NCI-H2029 treated with DMSO at 0.1 percent for 48 hours (cell line): Measurements from ENCODE around the gene BLOC1S5.
"Not testable (repeated sequence)": the region's sequence is repeated elsewhere in the genome, so short reads cannot be mapped to it uniquely, and the experiment has no call there.

ENCODE experiments used
- DNase-seq: peaks from one replicate; lab custom pipeline; 2025; lab: John Stamatoyannopoulos, UW

The BLOC1S5 gene

DNA sequence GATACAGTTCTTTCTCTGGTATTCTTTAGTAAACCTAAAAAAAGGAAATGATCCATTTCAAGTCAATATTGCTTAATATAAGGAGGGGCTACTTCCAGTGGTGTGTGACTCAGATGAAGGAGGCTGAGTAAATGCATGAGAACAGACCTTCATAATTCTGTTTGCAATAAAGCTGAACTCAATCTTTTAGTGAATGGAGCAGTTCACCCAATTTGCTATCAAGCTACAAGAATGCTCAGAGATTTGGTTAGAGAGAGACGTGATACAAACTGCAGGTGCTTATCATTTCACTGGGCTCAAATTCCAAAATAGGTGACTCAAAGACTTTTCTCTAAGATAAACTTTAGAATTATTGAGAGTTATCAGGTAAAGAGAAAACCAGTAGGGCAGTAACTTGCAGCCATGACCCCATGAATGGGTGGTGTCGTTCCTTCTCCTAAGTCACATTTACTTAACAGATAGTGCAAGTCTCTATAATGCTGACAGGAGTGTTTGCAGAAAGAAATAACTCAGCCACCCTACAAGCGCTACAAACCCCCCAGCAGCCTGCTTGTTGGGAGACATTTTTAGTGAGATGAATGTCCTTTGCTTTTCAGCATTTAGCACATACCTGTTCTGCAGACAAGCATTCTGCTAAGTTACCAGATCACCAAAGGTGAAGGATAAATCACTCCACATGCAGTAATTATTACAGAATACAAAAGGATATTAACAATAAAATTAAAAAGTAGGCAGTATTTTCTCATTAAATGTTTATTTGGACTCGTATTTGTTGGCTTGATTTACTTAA lies 16.4 kb upstream of the BLOC1S5 start:
- no peak for DNase-seq

DNA sequence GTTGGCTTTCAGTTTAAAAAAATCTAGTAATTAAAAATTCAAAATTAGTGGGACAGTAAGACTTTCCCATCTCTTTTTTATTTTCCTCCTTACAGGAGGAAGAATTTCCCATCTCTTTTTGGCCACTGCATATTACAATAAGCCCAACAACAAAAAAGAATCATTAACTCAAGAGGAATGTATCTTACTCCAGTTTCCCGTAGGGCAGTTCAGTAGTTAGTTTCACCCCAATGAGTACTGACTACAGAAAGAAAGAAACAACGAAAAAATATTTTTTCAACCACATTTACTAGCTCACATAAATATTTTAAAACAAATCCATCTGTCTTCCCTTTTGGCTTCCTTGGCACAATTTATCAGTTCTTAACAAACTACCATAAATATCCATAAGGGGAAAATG lies 14.9 kb upstream of the BLOC1S5 start:
- DNase-seq: no peak

- DNase-seq: no peak
Observed at GRCh38 chr6:8077991-8078390, 13.8 kb upstream of the BLOC1S5 start.

GRCh38 chr6:8075704-8076103 lies 11.5 kb upstream of the BLOC1S5 start:
- DNase-seq: no peak

DNA sequence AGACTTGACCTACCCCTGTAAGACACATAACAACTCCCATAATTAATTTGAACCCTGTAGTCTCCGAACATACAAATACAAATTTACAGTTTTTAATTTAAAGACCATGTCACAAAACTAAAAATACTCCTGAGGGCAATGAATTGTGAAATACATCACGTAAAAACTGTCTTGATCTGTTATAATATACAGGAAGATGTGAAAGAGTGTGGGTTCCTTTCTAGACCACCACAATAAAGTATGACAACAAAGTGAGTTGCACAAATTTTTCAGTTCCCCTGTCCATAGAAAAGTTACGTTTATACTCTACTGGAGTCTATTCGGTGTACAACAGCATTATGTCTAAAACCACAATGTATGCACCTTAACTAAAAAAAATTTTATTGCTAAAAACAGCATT lies 11.0 kb upstream of the BLOC1S5 start:
- no peak for DNase-seq

DNA sequence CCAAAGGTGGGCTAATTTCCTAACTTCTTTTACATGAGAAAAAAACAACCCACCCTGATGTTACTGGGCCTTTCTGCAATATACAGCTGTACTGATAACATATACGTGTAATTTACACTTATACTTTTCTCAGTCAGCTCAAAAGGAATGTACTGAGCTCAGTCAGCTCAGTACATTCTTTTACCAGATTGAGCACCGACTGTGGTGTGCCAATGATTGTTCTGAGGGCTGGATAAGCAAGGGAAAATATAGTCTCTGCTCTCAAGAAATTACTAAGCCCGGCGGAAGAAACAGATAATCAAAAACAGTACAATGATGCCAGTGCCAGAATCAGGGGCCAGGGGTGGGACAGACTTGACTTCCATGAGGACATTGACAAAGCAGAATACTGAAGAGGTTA lies 10.0 kb upstream of the BLOC1S5 start:
- DNase-seq: no peak

- no peak for DNase-seq
Observed at GRCh38 chr6:8073758-8074157, 9.6 kb upstream of the BLOC1S5 start.

- no peak for DNase-seq
Observed at GRCh38 chr6:8070718-8071117, 6.5 kb upstream of the BLOC1S5 start.

DNA sequence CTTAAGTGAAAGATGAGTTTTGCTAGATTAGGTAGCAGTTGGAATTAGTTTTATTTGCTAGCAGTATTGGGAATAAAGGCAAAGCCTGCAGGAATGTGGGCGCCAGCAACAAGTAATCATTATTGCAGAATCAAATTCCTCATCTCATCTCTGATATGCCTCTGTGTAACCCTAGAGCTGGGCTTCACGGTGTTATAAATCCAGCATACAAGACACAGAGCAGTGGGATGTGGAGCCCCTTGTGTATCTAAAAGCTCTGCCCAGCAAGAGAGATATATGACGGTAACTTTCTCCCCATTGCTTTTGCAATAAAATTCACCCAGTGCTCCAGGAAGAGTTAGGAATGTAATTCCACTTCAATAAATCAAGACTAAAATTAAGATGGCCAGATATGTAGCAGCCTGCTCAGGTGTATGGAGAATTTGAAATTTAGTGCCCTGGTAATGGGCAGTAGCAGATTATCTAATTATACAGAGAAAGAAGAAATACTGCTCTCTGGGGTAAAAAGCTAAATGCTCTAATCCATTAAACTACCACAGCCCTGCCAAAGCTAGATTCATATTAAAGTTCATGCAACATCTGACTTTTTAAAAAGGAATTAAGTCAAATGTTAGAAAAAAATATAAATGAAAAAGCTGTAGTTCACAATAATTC lies 5.6 kb upstream of the BLOC1S5 start:
- DNase-seq: no peak

DNA sequence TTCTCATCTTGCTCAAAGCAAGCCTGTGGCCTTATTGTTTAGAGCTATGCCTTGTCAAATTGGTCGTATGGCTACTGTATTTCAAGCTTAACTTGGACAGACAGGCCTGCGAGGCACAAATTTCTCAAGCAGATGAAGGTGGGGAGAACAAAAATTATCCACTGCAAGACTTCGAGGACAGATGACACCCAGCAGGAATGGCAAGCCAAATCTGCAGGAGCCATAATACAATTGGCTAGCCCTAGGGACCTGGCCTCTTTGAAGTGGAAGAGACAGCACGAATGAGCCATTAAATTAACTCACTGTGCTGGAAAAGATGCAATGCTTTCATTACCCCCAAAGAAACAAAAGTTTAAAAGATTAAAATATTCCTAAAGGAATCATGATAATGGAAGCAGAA lies 5.0 kb upstream of the BLOC1S5 start:
- DNase-seq: no peak

DNA sequence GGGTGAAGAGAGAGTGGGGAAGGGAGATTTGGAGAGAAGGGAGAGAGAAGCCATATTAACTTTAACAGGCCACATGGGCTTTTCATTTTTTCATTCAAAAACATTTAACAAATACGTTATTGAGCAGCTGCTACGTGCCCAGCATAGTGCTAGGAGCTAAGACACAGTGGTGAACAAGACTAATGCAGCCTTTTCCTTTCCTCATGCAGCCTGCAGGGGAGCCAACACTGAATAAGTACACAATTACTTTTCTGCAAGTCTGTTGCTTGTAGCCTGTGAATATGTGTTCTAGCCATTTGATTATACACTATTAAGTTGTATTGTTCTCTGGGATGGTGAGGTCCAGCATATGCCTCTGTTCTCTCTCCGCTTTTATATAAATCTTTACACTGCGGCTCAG lies 1.9 kb upstream of the BLOC1S5 start:
- DNase-seq: no peak

DNA sequence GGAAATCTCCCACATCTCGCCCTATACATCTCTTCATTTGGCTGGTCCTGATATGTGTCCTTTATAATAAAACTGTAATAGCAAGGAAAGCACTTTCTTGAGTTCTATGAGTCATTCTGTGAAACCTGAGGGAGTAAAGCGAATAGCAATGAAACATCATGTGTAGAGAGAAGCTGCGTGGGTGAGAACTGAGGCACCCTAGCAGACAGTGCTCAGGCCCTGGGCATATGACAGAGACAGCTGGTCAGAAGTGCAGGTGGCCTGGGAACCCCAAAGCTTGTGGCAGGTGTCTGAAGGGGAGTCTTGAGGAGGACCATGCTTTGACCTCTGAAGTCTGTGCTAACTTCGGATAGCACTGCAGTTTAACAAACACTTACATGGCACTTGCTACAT lies 1.3 kb upstream of the BLOC1S5 start:
- DNase-seq: no peak

DNA sequence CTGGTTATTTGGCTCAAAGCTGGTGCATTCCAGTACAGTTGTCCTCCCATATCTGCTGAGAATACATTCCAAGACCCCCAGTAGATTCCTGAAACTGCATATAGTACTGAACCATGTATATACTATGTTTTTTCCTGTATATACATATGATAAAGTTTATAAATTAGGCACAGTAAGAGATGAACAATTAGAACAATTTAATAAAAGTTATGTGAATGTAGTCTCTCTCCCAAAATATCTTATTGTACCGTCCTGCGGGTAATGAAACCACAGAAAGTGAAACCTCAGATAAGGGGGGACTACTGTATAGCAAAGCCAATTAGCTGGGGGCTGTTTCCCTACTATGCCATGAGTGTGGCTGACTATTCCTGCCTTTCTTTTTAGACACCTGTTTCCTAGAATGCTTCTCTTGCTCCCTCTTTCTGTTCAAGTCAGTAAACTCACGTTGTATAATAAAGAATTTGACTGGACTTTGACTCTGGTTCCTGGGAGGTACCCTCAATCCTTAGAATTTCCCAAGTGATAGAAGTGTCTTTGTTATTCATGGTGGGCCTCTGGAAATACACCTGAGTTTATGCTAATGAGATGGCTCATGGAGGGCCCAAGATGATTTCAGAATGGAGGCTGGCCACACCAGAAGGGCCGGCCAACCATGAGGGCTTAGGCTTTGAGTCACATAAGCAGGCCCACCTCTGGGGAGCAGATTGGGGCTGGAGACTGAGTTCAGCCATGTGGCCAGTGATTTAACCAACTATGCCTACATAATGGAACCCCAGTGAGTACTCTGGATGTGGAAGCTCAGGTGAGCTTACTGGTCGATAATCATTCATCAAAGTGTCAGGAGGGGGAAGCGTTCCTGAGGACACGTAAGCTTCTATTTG lies 689 bp upstream of the BLOC1S5 start:
- DNase-seq: no peak

DNA sequence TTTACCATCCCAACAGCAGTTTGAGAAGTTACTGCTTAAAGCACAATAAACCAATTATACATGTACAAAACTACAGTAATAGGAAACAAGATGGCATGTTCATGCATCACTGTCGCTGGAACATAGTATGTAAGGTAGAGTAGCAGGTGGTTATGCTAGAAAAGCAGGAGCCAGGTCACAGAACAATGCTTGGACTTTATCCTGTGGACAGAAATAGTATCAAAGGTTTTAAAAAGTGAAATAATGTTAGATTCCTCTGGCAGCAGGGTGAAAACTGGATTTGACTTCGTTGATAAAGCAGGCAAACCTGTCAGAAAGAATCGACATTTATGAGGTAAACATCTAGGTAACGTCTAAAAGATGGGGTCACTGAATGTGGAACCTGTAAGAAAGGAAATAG lies 2.5 kb downstream of the BLOC1S5 start:
- DNase-seq: no peak

DNA sequence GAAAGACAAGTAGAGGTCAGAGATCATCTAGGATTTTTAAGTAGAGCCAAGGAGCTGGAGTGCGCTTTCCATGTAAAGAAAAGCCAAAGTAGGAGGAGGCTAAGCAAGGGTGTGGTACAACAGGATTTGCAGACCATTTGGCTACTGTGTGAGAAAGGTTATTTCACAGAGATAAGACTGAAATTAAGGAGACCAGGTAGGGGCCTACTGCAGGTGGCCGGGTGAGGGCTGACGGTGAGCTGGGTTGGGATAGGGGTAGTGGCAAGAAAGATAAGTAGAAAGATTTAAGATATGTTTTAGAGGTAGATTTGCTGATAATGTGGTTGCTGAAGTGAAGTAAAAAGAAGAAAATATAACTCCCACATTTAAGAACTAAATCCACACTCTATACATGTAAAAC lies 3.8 kb downstream of the BLOC1S5 start:
- no peak for DNase-seq

DNA sequence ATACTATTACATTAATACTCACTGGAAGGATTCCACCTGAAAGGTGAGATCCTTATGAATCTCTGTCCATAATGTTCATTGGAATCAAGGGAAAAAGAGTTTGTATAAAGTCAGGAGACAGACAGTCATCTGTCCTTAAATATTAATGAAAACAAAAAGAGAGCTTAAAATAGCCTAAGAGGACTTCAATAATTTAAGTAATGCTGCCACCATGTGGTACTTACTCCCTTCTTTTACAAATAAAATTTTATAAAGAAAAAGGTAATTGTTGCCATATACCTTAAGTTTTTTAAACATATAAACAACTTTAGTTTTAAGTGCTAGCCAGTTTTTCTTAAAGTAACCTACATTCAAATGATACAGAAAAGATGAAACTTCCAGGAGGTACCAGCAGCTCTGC lies 5.1 kb downstream of the BLOC1S5 start:
- DNase-seq: no peak

- DNase-seq: no peak
Observed at GRCh38 chr6:8057793-8058192, 6.4 kb downstream of the BLOC1S5 start.

DNA sequence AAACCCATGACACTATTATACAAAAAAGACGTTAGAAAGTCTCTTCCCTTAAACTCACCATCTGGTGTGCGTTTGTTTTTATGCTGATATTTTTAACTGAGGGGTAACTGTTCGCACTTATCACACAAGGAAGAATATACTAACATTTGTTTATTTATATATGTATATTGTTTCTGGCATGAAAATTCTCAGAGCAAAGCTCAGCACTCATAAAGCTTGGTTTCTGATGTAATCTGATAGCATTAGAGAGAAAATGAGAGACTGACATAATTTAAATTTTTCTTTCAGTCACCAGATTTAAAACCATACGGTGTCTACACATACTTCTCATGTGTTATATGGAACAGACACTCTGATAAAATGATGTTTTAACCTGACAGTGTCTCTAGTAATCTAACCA lies 6.9 kb downstream of the BLOC1S5 start:
- DNase-seq: no peak

GRCh38 chr6:8054276-8054675 lies 9.9 kb downstream of the BLOC1S5 start:
- DNase-seq: no peak

- no peak for DNase-seq
Observed at GRCh38 chr6:8047541-8048292, 16.5 kb downstream of the BLOC1S5 start.

GRCh38 chr6:8045769-8046168 lies 18.4 kb downstream of the BLOC1S5 start:
- not testable (repeated sequence) for DNase-seq

DNA sequence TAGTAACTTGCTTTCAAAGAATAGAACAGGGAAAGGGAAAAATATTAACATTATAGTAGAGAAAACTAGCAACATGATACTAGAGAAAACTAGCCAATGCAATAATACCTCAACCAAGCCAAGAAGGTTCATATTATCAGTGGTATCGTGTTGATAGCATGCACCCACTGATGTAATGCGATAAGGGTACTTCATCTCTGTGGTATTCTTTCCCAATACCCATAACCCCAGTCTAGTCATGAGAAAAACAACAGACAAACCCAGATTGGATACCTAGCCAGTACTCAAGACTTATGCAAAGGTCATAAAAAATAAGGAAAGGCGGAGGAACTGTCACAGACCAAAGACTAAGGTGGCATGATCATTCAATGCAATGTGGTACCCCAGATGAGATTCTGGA lies 21.0 kb downstream of the BLOC1S5 start:
- no peak for DNase-seq
